Measurements from ENCODE around the gene KIFC1.
"Not testable (repeated sequence)": the region's sequence is repeated elsewhere in the genome, so short reads cannot be mapped to it uniquely, and the experiment has no call there.

- TF ChIP-seq CTCF (IDR thresholded peaks at IDR 0.05 in 4 of 5, conservative IDR thresholded peaks at IDR 0.05 in 1 of 5); POLR2A (IDR thresholded peaks at IDR 0.05): not testable (repeated sequence)
Observed at GRCh38 chr6:33355860-33356259, 35.8 kb upstream of the KIFC1 start.

Measured in gastrocnemius medialis (tissue), 4 donors.